ENCODE results near the gene PHF11. TPM values are rescaled to one million over a fixed set of nuclear protein-coding genes. Genes with fewer than 3 reads are reported as not detected.

Gene PHF11
- total RNA-seq, 2 donors from 2014 or later, result 16.8 to 21.0 TPM

- no peaks in the 10 kb centered on the region for H3K9me3 Mint-ChIP-seq
- no peaks in the 10 kb centered on the region for H3K9me3 ChIP-seq (ENCODE audit: control insufficient read depth, low read length)
- no peaks in the 10 kb centered on the region for H3K27me3 ChIP-seq (ENCODE audit: control insufficient read depth, insufficient read depth, low read length, poor library complexity, severe bottlenecking)
- no peaks in the 10 kb centered on the region for H3K4me1 ChIP-seq (ENCODE audit: control insufficient read depth, insufficient read depth, low read length)
- no peaks in the 10 kb centered on the region for H3K27me3 Mint-ChIP-seq (ENCODE audit: insufficient read depth)
- no peak overlapping the region for H3K4me3 Mint-ChIP-seq
- H3K4me1 Mint-ChIP-seq, result no peaks in the 10 kb centered on the region
- H3K27ac ChIP-seq (ENCODE audit: low read depth, low read length), result no peak overlapping the region
- H3K9ac ChIP-seq (ENCODE audit: extremely low read depth, low read length, poor library complexity, severe bottlenecking), result no peak overlapping the region
- no peak overlapping the region for H3K27ac Mint-ChIP-seq
- H3K4me3 ChIP-seq (ENCODE audit: low read length), result no peak overlapping the region
- peaks cover 82% of the 10 kb centered on the region for H3K36me3 ChIP-seq (ENCODE audit: control insufficient read depth, insufficient read depth, low read length)
- DNase-seq, result no peak
- TF ChIP-seq, protein P1, sequence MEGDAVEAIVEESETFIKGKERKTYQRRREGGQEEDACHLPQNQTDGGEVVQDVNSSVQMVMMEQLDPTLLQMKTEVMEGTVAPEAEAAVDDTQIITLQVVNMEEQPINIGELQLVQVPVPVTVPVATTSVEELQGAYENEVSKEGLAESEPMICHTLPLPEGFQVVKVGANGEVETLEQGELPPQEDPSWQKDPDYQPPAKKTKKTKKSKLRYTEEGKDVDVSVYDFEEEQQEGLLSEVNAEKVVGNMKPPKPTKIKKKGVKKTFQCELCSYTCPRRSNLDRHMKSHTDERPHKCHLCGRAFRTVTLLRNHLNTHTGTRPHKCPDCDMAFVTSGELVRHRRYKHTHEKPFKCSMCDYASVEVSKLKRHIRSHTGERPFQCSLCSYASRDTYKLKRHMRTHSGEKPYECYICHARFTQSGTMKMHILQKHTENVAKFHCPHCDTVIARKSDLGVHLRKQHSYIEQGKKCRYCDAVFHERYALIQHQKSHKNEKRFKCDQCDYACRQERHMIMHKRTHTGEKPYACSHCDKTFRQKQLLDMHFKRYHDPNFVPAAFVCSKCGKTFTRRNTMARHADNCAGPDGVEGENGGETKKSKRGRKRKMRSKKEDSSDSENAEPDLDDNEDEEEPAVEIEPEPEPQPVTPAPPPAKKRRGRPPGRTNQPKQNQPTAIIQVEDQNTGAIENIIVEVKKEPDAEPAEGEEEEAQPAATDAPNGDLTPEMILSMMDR (conservative IDR thresholded peaks at IDR 0.05), result no peak
- peaks cover 73% of the 10 kb centered on the region for H3K36me3 Mint-ChIP-seq (ENCODE audit: low read depth)
These were observed 37.3 kb downstream of the PHF11 start for GRCh38 chr13:49533011-49533410.

DNA sequence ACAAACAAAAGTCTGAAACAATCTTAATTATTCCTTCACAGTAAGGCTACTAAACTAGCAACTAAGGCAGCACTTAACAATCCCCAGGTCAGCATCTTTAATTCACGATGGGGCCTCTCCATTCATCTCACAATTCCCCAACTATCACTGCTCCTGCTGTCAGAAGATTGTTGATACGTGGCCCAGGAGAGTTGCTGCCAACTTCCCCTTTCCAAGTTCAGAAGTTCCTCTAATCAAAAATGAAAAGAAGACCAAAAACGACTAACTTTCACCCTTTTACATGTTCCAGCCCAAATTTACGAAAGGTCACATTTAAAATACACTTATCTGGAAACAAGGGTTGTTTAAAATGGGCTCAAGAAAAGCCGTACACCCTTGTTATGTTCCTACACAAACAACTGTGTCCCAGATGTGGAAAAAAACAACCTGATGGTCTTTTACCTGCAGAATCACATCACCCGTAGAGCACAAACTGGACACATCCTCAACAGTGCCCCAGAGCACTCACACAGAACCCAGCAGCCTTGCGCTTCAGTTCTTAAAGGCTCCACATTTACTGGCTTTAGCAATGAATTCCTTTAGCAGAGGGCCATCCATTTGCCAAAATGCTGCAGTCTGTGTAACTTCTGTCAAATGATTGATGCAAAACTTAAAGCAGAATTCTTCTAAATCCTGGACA, 38.0 kb downstream of the PHF11 start:
- no peaks in the 10 kb centered on the region for H3K4me1 ChIP-seq (ENCODE audit: control insufficient read depth, insufficient read depth, low read length)
- TF ChIP-seq, protein P1 (conservative IDR thresholded peaks at IDR 0.05), result no peak
- Mint-ChIP-seq H3K4me1 (no peaks in the 10 kb centered on the region), H3K36me3 (ENCODE audit: low read depth) (peaks cover 74% of the 10 kb centered on the region), H3K9me3 (no peaks in the 10 kb centered on the region), H3K27ac (no peak overlapping the region), H3K27me3 (ENCODE audit: insufficient read depth) (no peaks in the 10 kb centered on the region), H3K4me3 (no peak overlapping the region)
- H3K27ac ChIP-seq (ENCODE audit: low read depth, low read length), result no peak overlapping the region
- H3K27me3 ChIP-seq (ENCODE audit: control insufficient read depth, insufficient read depth, low read length, poor library complexity, severe bottlenecking), result no peaks in the 10 kb centered on the region
- no peak for DNase-seq
- 83 to 88% methylated on average over 6 to 7 of the region's 7 CpGs for WGBS, 2 experiments (ENCODE audit: insufficient coverage in 1 of 2, insufficient read length in 1 of 2)
- no peaks in the 10 kb centered on the region for H3K9me3 ChIP-seq (ENCODE audit: control insufficient read depth, low read length)
- peaks cover 80% of the 10 kb centered on the region for H3K36me3 ChIP-seq (ENCODE audit: control insufficient read depth, insufficient read depth, low read length)
- H3K9ac ChIP-seq (ENCODE audit: extremely low read depth, low read length, poor library complexity, severe bottlenecking), result no peak overlapping the region
- H3K4me3 ChIP-seq (ENCODE audit: low read length), result no peak overlapping the region

DNA sequence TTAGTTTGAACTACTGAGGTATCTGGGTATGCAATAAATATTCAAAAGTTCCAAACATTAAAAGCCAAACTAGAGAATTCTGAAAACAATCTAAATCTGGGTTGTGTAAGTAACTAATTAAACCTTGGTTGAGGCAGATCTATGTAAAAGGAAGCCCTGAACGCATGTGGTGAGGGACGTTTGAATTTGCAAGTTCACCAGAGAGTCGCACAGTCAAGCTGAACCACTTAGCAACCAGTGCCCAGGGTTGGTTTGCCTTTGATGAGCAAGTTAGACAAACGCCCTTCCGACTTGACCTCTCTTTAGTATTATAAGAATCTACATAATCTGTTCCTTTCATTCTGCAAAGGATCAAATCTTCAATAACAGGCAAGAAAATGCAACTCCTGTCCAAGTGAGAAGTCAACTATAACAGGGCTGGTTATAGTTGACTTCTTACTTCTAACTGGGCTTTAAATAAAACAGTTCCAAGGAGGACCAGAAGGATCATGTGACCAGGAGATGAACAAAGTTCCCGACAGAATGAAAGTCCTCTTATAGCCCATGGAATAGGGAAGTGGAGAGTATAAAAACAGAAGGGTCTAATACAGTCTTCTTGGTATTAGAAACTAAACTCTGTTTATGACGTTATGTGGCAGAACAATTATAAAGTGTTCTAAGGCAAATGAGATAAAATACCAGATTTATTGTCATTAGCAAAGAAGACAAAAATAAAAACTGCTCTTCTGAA, 40.6 kb downstream of the PHF11 start:
- Mint-ChIP-seq H3K36me3 (ENCODE audit: low read depth) (peaks cover 81% of the 10 kb centered on the region), H3K27ac (no peak overlapping the region), H3K9me3 (no peaks in the 10 kb centered on the region), H3K27me3 (ENCODE audit: insufficient read depth) (no peaks in the 10 kb centered on the region), H3K4me1 (no peaks in the 10 kb centered on the region), H3K4me3 (no peak overlapping the region)
- H3K36me3 ChIP-seq (ENCODE audit: control insufficient read depth, insufficient read depth, low read length), result peaks cover 89% of the 10 kb centered on the region
- no peaks in the 10 kb centered on the region for H3K27me3 ChIP-seq (ENCODE audit: control insufficient read depth, insufficient read depth, low read length, poor library complexity, severe bottlenecking)
- 89 to 92% methylated on average over 4 to 7 of the region's 7 CpGs for WGBS, 2 experiments (ENCODE audit: insufficient coverage in 1 of 2, insufficient read length in 1 of 2)
- TF ChIP-seq, protein P1 (conservative IDR thresholded peaks at IDR 0.05), result no peak
- no peak for DNase-seq
- H3K27ac ChIP-seq (ENCODE audit: low read depth, low read length), result no peak overlapping the region
- H3K4me3 ChIP-seq (ENCODE audit: low read length), result no peak overlapping the region
- H3K9me3 ChIP-seq (ENCODE audit: control insufficient read depth, low read length), result no peaks in the 10 kb centered on the region
- H3K4me1 ChIP-seq (ENCODE audit: control insufficient read depth, insufficient read depth, low read length), result no peaks in the 10 kb centered on the region
- H3K9ac ChIP-seq (ENCODE audit: extremely low read depth, low read length, poor library complexity, severe bottlenecking), result no peak overlapping the region
